ENCODE data around the gene IFITM2. TPM values are rescaled to one million over a fixed set of nuclear protein-coding genes. Genes with fewer than 3 reads are reported as not detected.
A peak's percentile ranks its signal among the peaks of the same experiment; 100 is the strongest.

The IFITM2 gene
- total RNA-seq, 1 experiment from 2014 or later: 50.4 TPM

DNA sequence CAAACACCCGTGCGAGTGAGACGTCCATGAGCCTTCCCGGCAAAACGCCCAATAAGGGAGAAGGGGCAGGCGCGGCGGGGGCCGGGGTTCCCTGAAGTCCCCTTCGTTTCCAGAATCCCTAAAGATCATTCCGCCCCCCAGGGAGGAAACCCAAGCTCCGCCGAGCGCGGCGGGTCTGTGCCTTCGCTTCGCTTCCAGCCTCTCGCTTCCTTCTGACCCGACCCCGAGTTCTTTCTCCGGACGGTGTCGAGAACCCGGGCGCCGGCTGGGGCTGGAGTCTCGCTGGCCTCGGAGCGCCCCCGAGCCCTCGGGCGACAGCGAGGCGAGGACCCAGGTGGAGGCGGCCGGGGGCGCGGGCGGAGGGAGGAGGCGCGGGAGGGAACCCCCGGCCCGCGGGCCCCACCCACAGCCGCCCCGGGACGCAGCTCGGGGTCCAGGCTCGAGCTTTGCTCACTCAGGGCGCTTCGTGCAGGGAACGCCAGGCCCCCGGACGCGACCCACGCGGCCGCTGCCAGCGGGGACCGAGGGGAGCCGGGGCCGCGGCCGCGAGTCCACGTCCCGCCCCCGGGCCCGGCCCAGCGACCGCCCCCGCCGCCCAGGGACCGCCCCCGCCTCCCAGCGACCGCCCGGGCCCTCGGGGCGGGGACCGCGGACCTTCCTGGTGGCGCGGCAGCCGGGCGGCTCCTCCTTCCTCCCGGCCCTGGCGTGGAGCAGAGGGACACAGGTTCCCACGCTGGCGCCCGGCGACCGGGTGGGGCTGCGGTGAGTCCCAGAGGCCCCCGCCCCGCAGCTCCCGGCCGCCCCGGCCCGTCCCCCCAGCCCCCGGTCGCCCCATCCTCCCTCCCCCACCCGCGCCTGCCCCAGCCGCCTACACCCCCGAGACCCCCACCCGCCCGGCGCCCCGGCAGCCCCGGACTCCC lies 18.9 kb upstream of the IFITM2 start, which contains the start of gene PGGHG:
Gene PGGHG, plus strand, starts transcription at position 649 of the 920 bp plus-strand sequence. CDS start 691 bp downstream, outside the sequence.
- no peaks in the 10 kb centered on the region for H3K9me3 ChIP-seq
- H3K36me3 ChIP-seq: no peaks in the 10 kb centered on the region
- peak; percentile 70 for DNase-seq
- peaks cover 5% of the 10 kb centered on the region for H3K27me3 ChIP-seq
- peak within 1 kb of the TSS; percentile 48 for H3K4me3 ChIP-seq

DNA sequence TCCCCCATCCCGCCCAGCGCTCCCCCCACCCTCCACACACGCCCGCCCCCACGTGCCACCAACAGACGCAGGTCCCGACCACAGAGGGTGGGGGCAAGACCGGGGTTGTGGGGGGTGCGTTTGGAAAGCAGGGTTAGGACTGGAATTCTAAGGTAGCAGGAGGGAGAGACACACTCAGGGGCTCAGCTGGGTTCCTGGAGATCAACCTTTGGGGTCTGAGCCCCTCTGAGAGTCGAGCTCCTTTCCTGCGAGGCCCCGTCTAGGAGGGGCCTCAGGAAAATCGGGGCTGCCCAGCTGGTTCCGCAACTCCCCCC lies 18.3 kb upstream of the IFITM2 start:
- Histone ChIP-seq H3K9me3 (no peaks in the 10 kb centered on the region), H3K36me3 (no peaks in the 10 kb centered on the region), H3K4me3 (peak overlapping the region; percentile 22; the same call in 1 of the 2 replicates), H3K27me3 (peaks cover 5% of the 10 kb centered on the region)
- no peak for DNase-seq

DNA sequence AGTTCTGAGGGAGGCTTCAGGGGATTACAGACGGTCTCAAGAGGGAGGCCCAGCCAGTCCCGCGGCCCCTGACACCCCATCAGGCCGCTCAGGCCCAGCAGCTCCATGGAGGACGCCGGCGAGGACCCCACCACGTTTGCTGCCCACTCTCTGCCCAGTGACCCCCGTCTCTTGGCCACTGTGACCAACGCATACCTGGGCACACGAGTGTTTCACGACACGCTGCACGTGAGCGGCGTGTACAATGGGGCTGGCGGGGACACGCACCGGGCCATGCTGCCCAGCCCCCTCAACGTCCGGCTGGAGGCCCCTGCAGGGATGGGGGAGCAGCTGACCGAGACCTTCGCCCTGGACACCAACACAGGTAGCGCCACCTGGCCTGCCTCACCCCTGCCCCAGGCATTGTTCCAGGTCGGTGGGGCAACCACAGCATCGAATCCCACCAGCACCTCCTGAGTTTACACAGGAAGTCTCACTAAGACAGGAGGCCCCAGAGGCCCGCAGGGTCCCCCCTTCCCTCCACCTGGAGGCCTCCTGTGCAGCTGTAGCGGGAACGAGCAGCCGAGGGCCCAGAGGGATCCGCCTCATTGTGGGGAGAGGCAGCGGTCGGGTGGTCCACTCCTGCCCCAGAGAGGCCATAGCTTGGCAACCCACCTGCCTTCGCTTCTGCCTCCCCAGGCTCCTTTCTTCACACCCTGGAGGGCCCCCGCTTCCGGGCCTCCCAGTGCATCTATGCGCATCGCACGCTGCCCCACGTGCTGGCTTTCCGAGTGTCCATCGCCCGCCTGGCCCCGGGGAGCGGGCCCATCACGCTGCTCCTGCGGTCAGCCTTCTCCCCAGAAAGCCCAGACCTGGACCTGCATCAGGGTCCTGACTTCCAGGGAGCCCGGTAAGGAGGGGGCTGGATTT lies 17.6 kb upstream of the IFITM2 start:
- Histone ChIP-seq H3K36me3 (no peaks in the 10 kb centered on the region), H3K4me3 (peak overlapping the region; percentile 22; the same call in 1 of the 2 replicates), H3K9me3 (no peaks in the 10 kb centered on the region), H3K27me3 (peaks cover 5% of the 10 kb centered on the region)
- DNase-seq: no peak

DNA sequence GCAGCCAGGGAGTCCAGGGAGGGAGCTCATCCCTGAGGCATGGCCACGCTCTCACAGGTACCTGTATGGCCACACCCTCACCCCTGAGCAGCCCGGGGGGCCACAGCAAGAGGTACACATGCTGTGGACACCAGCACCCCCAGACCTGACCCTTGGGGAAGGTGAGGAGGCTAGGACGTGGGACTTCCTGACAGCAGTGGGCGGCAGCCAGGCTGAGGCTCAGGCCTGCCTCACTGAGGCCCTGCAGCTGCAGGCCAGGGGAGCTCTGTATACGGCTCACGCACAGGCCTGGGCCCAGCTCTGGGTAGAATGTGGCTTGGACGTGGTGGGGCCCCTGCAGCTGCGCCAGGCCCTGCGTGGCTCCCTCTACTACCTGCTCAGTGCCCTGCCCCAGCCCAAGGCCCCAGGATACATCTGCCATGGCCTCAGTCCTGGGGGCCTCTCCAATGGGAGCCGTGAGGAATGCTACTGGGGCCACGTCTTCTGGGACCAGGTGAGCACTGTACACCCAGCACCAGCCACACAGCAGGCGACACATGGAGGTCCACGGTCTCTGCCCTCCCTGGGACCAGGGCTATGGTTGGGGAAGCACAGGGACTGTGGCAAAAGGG lies 16.9 kb upstream of the IFITM2 start:
- no peak overlapping the region for H3K4me3 ChIP-seq
- peaks cover 5% of the 10 kb centered on the region for H3K27me3 ChIP-seq
- no peaks in the 10 kb centered on the region for H3K36me3 ChIP-seq
- no peak for DNase-seq
- no peaks in the 10 kb centered on the region for H3K9me3 ChIP-seq

DNA sequence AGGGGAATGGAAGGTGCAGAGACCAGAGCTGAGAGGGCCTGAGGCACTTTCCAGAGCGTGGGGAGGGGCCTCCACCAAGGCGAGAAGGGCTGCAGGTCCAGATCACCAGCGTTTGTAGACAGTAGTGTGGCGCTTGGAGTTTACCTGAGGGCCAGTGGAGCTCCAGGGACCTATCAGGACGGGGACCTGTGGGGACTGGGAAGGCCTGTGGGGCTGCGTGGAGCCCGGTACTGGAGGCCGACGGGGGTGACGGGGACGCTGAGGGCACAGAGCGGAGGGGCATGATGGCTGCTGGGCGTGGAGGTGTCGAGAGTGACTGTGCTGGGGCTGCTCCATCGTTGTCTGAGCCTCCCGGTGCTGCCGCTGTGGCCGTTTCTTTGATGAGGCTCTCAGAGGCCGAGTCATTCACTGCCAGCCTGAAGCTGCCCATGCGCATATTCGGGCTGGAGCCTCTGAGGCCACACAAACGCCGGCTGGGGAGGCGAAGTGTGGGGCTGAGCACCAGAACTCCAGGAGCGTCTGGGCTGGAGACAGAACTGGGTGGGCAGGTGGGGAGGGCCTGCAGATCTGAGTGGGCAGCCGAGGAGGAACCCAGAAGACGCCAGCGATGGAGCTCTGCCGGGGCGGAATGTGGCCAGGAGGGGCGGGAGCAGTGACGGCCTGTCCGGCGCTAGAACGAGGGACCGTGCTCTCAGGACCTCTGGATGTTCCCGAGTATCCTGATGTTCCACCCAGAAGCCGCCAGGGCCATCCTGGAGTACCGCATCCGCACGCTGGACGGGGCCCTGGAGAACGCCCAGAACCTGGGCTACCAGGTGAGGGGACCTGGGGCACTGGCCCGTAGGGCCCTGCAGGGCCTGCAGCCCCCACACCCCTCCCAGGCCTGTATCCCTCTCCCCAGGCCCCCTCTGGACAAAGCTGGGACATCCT lies 16.1 kb upstream of the IFITM2 start:
- Histone ChIP-seq H3K36me3 (no peaks in the 10 kb centered on the region), H3K9me3 (no peaks in the 10 kb centered on the region), H3K4me3 (no peak overlapping the region), H3K27me3 (peaks cover 5% of the 10 kb centered on the region)
- no peak for DNase-seq

DNA sequence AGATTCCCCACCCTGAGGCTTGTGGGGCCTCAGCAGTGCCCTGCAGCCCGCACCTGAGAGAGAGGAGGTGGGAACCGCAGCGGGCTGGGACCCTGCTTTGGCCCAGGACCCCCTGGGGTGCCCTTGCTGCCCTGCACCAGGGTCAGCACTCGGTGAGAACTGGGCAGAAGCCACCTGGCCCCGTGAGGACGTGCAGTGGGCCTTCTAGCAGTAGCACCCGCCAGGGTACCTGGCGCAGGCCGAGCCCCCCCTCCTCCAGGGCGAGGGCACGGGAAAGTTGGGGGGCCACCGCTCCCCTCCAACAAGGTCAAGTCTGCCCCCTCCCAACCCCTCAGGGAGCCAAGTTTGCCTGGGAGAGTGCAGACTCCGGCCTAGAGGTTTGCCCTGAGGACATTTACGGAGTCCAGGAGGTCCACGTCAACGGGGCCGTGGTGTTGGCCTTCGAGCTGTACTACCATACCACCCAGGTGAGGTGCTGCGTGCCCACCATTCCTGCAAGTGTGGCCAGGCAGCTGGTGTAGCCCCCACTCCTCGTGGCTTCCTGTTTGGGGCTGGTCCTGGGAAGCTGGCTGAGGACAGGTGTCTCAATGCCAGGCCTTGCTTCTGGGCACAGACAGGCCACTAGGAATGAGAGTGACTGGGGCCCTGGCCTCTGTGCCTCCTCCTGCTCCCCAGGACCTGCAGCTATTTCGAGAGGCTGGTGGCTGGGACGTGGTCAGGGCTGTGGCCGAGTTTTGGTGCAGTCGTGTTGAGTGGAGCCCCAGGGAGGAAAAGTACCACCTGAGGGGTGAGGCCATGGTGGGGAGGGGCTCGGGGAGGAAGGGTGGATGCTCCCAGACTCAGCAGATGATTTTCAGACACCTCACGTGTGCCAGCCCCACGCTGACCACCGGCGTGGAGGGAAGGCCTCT lies 15.2 kb upstream of the IFITM2 start:
- Histone ChIP-seq H3K9me3 (no peaks in the 10 kb centered on the region), H3K36me3 (no peaks in the 10 kb centered on the region), H3K4me3 (no peak overlapping the region), H3K27me3 (peaks cover 5% of the 10 kb centered on the region)
- no peak for DNase-seq

DNA sequence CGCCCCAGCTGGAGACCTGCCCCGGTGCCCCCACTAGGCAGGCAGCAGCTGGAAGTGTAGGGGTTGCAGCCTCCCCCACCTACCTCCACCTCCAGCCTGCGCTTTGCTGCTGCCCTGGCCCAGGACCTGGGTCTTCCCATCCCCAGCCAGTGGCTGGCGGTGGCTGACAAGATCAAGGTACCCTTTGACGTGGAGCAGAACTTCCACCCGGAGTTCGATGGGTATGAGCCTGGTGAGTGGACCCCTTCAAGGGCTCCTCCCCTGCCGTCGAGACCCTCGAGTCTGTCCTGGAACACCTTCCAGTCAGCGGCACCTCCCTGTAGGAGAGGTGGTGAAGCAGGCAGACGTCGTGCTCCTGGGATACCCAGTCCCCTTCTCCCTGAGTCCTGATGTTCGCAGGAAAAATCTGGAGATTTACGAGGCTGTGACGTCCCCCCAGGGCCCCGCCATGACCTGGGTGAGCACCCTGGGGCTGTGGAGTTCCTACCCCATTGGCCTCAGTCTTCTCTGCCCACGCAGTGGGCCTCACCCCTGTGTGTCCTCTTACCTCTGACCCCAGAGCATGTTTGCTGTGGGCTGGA lies 14.3 kb upstream of the IFITM2 start:
- H3K27me3 ChIP-seq: peaks cover under 1% of the 10 kb centered on the region; the same call in 1 of the 2 replicates
- H3K4me3 ChIP-seq: no peak overlapping the region
- no peak for DNase-seq
- no peaks in the 10 kb centered on the region for H3K36me3 ChIP-seq
- H3K9me3 ChIP-seq: no peaks in the 10 kb centered on the region

DNA sequence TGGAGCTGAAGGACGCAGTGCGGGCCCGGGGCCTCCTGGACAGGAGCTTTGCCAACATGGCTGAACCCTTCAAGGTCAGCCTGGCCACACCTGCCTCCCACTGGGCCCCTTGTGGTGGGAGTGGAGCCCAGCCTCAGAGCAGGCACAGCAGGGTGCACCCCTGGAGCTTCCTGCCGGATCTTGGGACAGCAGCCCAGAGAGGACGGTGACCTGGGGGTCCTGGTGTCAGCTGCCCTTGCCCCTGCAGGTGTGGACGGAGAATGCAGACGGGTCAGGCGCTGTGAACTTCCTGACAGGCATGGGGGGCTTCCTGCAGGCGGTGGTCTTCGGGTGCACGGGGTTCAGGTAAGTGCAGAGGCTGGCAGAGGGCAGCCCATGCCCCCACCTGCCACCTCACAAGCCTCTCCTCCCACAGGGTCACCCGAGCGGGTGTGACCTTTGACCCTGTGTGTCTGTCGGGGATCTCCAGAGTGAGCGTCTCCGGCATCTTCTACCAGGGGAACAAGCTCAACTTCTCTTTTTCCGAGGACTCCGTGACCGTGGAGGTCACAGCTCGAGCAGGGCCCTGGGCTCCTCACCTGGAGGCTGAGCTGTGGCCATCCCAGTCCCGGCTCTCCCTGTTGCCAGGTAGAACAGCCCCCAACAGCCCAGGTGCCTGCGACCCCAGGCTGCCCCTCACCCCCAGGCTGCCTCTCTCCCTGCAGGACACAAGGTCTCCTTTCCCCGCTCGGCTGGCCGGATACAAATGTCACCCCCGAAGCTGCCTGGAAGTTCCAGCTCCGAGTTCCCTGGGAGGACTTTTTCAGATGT lies 13.6 kb upstream of the IFITM2 start:
- H3K36me3 ChIP-seq: no peaks in the 10 kb centered on the region
- H3K4me3 ChIP-seq: no peak overlapping the region
- no peaks in the 10 kb centered on the region for H3K9me3 ChIP-seq
- no peaks in the 10 kb centered on the region for H3K27me3 ChIP-seq
- no peak for DNase-seq

DNA sequence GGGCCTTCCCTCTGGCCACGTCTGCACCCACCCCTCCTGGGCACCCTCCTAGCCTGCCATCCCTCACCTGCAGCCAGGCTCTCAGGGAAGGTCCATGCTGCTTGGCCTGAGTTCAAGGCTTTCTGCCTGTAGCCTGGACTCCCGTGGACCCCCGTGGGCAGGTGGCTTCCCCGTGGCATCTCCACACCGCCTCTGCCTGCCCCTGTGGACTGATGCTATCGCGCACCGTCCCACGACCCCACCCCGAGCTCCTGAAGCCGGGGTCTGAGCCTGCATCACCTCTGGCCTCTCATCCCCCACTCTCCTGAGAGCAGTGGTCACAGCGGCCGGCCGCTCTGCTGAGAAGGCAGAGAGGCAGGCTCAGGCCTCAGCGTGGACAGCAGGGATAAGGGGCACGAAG lies 12.8 kb upstream of the IFITM2 start:
- no peaks in the 10 kb centered on the region for H3K27me3 ChIP-seq
- no peaks in the 10 kb centered on the region for H3K9me3 ChIP-seq
- DNase-seq: no peak
- no peaks in the 10 kb centered on the region for H3K36me3 ChIP-seq
- no peak overlapping the region for H3K4me3 ChIP-seq

DNA sequence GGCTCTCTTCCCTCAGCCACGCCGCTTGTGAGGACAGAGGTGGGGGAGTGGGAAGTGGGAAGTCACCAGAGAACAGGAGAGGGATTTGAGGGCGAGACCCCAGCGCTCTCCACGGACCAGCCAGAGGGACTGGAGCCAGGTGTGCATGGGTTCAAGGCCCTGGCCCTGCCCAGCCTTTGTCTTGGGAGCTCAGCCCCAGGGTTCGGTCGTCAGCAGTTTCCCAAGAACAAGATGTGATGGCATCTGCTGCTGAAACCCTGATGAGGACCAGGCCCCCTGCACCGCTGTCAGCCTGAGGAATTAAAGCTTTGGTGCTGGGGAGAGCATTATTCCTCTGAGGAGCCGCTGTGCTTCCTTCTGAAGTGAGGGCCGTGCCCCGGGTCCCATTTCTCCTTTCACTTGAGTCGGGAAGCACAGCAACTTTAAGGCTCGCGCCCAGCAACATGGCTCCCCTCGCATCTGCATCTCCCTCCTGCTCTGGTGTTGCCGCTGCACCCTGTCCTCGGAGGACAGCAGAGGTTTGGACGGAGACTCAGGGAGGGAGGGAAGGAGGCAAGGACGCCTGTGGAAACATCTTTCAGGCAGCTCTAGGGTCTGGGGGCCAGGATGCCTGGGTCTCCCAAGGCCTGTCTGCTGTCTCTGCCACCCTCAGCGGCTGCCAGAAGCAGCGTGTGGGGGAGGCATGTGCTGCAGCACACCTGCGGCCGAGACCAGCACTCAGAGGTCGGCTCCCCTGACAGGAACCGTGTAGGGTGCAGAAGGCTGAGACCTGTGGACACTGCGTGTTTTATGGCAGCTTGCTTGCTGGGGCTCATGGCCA lies 12.1 kb upstream of the IFITM2 start:
- no peaks in the 10 kb centered on the region for H3K9me3 ChIP-seq
- DNase-seq: no peak
- H3K27me3 ChIP-seq: no peaks in the 10 kb centered on the region
- no peak overlapping the region for H3K4me3 ChIP-seq
- no peaks in the 10 kb centered on the region for H3K36me3 ChIP-seq

DNA sequence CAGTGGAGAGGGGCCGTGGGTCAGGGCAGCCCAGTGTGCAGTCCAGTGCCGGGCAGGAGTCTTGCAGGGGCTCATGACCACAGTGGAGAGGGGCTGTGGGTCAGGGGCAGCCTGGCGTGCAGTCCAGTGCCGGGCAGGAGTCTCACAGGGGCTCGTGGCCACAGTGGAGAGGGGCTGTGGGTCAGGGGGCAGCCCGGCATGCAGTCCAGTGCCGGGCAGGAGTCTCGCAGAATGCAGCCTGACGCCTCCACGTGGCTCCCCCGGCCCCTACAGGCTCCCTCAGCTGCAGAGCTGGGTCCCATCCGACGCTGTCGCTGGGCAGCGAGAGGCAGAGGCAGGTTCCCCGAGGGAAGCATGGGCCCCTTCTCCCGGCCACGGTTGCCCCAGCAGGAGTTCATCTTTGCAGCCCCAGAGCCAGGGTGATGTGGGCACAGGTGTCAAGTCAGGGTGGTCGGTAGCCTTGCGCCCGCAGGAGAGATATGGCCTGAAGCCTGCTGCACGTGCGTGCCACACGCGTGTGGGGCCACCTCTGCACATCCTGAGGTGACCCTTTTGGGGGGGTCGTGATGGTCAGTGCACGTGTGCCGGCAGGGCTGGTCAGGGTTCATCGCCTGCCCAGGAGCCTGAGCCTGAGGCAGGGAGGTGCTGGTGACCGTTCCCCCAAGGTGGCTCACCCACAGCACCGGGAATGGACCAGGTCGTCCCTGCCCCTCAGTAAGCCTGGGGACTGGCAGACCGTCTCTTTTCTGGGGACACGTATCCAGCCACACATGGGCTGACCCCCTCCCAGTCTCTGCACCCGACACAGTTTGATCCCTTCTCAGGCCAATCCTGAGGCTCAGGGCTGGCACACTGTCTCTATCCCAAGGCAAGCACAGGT lies 11.2 kb upstream of the IFITM2 start:
- DNase-seq: no peak
- Histone ChIP-seq H3K4me3 (no peak overlapping the region), H3K27me3 (no peaks in the 10 kb centered on the region), H3K9me3 (no peaks in the 10 kb centered on the region), H3K36me3 (no peaks in the 10 kb centered on the region)

DNA sequence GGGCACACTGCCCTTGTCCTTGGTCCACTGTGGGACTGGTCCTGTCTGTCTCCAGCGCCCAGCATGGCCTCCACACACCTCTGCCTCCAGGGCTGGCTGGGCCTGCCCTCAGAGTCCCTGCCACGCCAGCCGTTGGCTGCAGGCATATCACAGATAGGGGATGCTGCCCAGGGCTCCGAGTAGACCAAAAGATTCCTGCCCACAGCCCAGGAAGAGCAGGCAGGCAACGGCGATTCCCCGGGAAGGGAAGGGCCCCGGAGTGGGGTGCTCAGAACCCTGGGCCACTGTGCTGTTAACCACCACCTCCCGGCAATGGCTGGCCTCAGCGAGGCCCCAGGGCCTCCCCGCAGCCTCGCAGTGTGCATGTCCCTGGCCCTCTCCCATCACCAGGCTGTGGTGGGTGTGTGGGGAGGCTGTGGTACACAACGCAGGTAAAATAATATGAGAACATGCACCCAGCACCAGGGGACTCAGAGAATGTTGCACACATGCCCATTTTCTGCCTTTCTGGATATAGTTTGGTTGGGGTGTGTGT lies 10.5 kb upstream of the IFITM2 start:
- H3K4me3 ChIP-seq: no peak overlapping the region
- no peaks in the 10 kb centered on the region for H3K36me3 ChIP-seq
- no peaks in the 10 kb centered on the region for H3K27me3 ChIP-seq
- DNase-seq: no peak
- no peaks in the 10 kb centered on the region for H3K9me3 ChIP-seq

All from MG63 (cell line).